DMS79 treated with DMSO at 0.1 percent for 48 hours (cell line): ENCODE results near the gene NKAIN2.
"Not testable (repeated sequence)": the region's sequence is repeated elsewhere in the genome, so short reads cannot be mapped to it uniquely, and the experiment has no call there.

Source experiments
- DNase-seq: peaks from one replicate; lab custom pipeline; 2025; lab: John Stamatoyannopoulos, UW

NKAIN2 gene

GRCh38 chr6:124205921-124206320, 402.3 kb downstream of the NKAIN2 start:
- no peak for DNase-seq

- no peak for DNase-seq
Observed at GRCh38 chr6:124223611-124224345, 420.1 kb downstream of the NKAIN2 start.

GRCh38 chr6:124226396-124226795, 422.7 kb downstream of the NKAIN2 start:
- DNase-seq = no peak

GRCh38 chr6:124233221-124233620, 429.6 kb downstream of the NKAIN2 start:
- DNase-seq = no peak

- no peak for DNase-seq
Observed at GRCh38 chr6:124234801-124235200, 431.1 kb downstream of the NKAIN2 start.

- DNase-seq = no peak
Observed at GRCh38 chr6:124237911-124238310, 434.2 kb downstream of the NKAIN2 start.

GRCh38 chr6:124238408-124238807, 434.7 kb downstream of the NKAIN2 start:
- DNase-seq = not testable (repeated sequence)

- no peak for DNase-seq
Observed at GRCh38 chr6:124254941-124255685, 451.4 kb downstream of the NKAIN2 start.

- DNase-seq = no peak
Observed at GRCh38 chr6:124260337-124260736, 456.7 kb downstream of the NKAIN2 start.

- no peak for DNase-seq
Observed at GRCh38 chr6:124269733-124270132, 466.1 kb downstream of the NKAIN2 start.

- no peak for DNase-seq
Observed at GRCh38 chr6:124273701-124274100, 470.0 kb downstream of the NKAIN2 start.

GRCh38 chr6:124282541-124282940, 478.9 kb downstream of the NKAIN2 start:
- no peak for DNase-seq

GRCh38 chr6:124283486-124283885, 479.8 kb downstream of the NKAIN2 start:
- no peak for DNase-seq

- no peak for DNase-seq
Observed at GRCh38 chr6:124285146-124285545, 481.5 kb downstream of the NKAIN2 start.

- DNase-seq = no peak
Observed at GRCh38 chr6:124294574-124295200, 491.0 kb downstream of the NKAIN2 start.

GRCh38 chr6:124297507-124297906, 493.8 kb downstream of the NKAIN2 start:
- DNase-seq = no peak

GRCh38 chr6:124298730-124299129, 495.1 kb downstream of the NKAIN2 start:
- DNase-seq = no peak

GRCh38 chr6:124300907-124301306, 497.2 kb downstream of the NKAIN2 start:
- not testable (repeated sequence) for DNase-seq

GRCh38 chr6:124303971-124304370, 500.3 kb downstream of the NKAIN2 start:
- no peak for DNase-seq

- DNase-seq = no peak
Observed at GRCh38 chr6:124310139-124310538, 506.5 kb downstream of the NKAIN2 start.

- DNase-seq = no peak
Observed at GRCh38 chr6:124319410-124319809, 515.7 kb downstream of the NKAIN2 start.

- no peak for DNase-seq
Observed at GRCh38 chr6:124324237-124324636, 520.6 kb downstream of the NKAIN2 start.

GRCh38 chr6:124330197-124330596, 526.5 kb downstream of the NKAIN2 start:
- DNase-seq = peak; percentile 12
